Measurements from ENCODE around the gene PLCB2. TPM values are rescaled to one million over a fixed set of nuclear protein-coding genes. Genes with fewer than 3 reads are reported as not detected.
A peak's percentile ranks its signal among the peaks of the same experiment; 100 is the strongest.

Gene PLCB2
- total and polyA plus RNA-seq, 8 donors: 13.5 to 86.4 (median 14.9) TPM

DNA sequence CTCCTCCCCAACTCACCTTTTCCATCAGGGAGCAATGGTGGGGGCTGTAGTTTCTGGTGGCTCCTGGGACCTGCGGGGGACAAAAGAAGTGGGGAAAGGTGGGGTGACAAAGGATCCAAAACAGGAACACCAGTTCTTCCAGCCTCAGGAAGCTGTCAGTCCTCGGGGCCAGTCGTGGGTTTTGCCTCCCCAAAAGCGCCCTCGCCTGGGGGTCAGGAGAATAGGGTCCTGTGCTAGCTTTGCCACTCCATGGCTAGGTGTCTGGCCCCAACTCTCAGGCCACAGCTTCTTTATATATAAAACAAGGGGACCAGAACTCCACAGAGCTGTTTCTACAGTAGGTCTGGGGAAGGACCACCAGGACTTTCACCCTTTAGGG, 29.0 kb upstream of the PLCB2 start:
- Histone ChIP-seq H3K9me3 (no peaks in the 10 kb centered on the region), H3K4me3 (no peak overlapping the region), H3K4me1 (peaks cover 41 to 98% of the 10 kb centered on the region in 2 donors), H3K27me3 (no peaks in the 10 kb centered on the region), H3K27ac (peak overlapping the region in 1 of 2 donors; percentile 42), H3K36me3 (peaks cover 0 to 7% of the 10 kb centered on the region in 2 donors)
- ATAC-seq (no peak), DNase-seq (peak in 1 of 4 donors; percentile 84)
- intact Hi-C loops (cut with DNase I): no loop called here
- TF ChIP-seq CTCF (IDR thresholded peaks at IDR 0.05): no peak

- Histone ChIP-seq H3K27me3 (no peaks in the 10 kb centered on the region), H3K4me3 (no peak overlapping the region), H3K9me3 (no peaks in the 10 kb centered on the region), H3K4me1 (peaks cover 39 to 100% of the 10 kb centered on the region in 2 donors), H3K27ac (peak overlapping the region in 1 of 2 donors; percentile 42), H3K36me3 (peaks cover 0 to 7% of the 10 kb centered on the region in 2 donors)
- ATAC-seq (no peak), DNase-seq (no peak)
- intact Hi-C loops (cut with DNase I): no loop called here
- no peak for TF ChIP-seq CTCF (IDR thresholded peaks at IDR 0.05)
Observed at GRCh38 chr15:40335938-40336743, 28.4 kb upstream of the PLCB2 start.

- peak in 2 of 4 donors; percentile 81 to 91 for DNase-seq
- no peak for TF ChIP-seq CTCF (IDR thresholded peaks at IDR 0.05)
- H3K4me3 ChIP-seq: no peak overlapping the region
- peaks cover 37 to 100% of the 10 kb centered on the region in 2 donors for H3K4me1 ChIP-seq
- H3K27me3 ChIP-seq: no peaks in the 10 kb centered on the region
- peaks cover 0 to 7% of the 10 kb centered on the region in 2 donors for H3K36me3 ChIP-seq
- H3K9me3 ChIP-seq: no peaks in the 10 kb centered on the region
- peak overlapping the region; percentile 88 to 98 for H3K27ac ChIP-seq
- peak; percentile 32 for ATAC-seq
- intact Hi-C loops (cut with DNase I): no loop called here
Observed at GRCh38 chr15:40334941-40335795, 27.4 kb upstream of the PLCB2 start.

DNA sequence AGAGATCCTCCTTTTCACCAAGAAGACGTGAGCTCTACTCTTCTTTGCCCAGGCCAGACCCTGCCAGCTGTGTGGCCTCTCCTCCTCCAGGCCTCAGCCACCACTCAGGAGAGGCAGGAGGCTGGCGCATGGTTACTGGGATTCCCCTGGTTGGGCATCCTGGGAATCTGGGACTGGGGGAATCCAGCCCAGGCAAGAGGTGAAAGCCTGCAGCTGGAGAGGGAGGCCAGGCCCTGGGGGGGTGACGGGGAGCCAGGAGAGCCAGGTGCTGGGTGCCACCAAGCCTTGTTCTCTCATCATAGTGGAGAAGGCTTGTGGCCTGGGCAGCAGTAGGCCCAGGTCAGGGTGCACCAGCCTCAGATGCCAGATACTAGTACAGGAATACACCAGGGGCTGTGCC, 26.8 kb upstream of the PLCB2 start:
- Histone ChIP-seq H3K36me3 (peaks cover 0 to 7% of the 10 kb centered on the region in 2 donors), H3K27ac (peak overlapping the region; percentile 88 to 98), H3K27me3 (no peaks in the 10 kb centered on the region), H3K4me3 (peak overlapping the region in 1 of 2 donors; percentile 31), H3K4me1 (peaks cover 34 to 99% of the 10 kb centered on the region in 2 donors), H3K9me3 (no peaks in the 10 kb centered on the region)
- intact Hi-C loops (cut with DNase I): no loop called here
- TF ChIP-seq CTCF (IDR thresholded peaks at IDR 0.05): no peak
- DNase-seq (no peak), ATAC-seq (peak; percentile 0)

Measured in left lung (tissue), 10 donors.